Lower leg skin (tissue), 4 donors: ENCODE measurements around the gene NPW. TPM values are rescaled to one million over a fixed set of nuclear protein-coding genes. Genes with fewer than 3 reads are reported as not detected.

Experiments used
- DNase-seq, 2 donors: peaks; one replicate each; pipeline ENCODE4 v3.0.0-alpha.2; 2019; ENCODE audit warnings: low spot score in 2 of 2
- H3K4me3 ChIP-seq: fragments of 200-600 bp; sonication (generic); 2 replicates; pipeline ENCODE4 v1.5.1; 2017; ENCODE audit warnings: mild to moderate bottlenecking, low read depth; ENCODE audit not compliant: poor library complexity, severe bottlenecking
- POLR2A ChIP-seq, 2 donors: fragments of 450-650 bp; IDR thresholded peaks; one replicate each; pipeline ENCODE4 v1.6.1; 2016 to 2017; ENCODE audit warnings: antibody characterized with exemption in 2 of 2, mild to moderate bottlenecking in 1 of 2, moderate library complexity in 1 of 2
- WGBS, 2 donors: methylation state at CpG; one replicate each; pipeline ENCODE4 v1.1.5; 2018; 5-methylcytosine and 5-hydroxymethylcytosine counted together
- intact Hi-C: fragments of 100-400 bp; cut with DNase I; formaldehyde crosslinking; loops from one replicate; pipeline ENCODE4 v1.15.0; 2023; ENCODE audit warnings: low total_unique reads
- total RNA-seq, 4 donors: library from RNA; depleted of rRNA; stranded (reverse); fragments of >200 nt; gene quantifications; one replicate each; pipeline ENCODE4 v1.1.0, GENCODE V29; 2016
- TF ChIP-seq, protein P1 (sequence below), 3 donors: fragments of 450-650 bp; IDR thresholded peaks; one replicate each; pipeline ENCODE4 v1.5.1; 2016; ENCODE audit warnings: antibody characterized with exemption in 3 of 3, mild to moderate bottlenecking in 3 of 3, moderate library complexity in 2 of 3

The NPW gene
- total RNA-seq, 4 donors from 2014 or later, result 0.38 to 3.9 (median 1.6) TPM; not detected in 1

GRCh38 chr16:1991948-1992703 lies 27.5 kb upstream of the NPW start:
- 0 to 21% methylated on average over 18 to 39 of the region's 96 CpGs for WGBS, 2 donors
- DNase-seq, result peak; percentile 92 to 98
- TF ChIP-seq, protein P1, sequence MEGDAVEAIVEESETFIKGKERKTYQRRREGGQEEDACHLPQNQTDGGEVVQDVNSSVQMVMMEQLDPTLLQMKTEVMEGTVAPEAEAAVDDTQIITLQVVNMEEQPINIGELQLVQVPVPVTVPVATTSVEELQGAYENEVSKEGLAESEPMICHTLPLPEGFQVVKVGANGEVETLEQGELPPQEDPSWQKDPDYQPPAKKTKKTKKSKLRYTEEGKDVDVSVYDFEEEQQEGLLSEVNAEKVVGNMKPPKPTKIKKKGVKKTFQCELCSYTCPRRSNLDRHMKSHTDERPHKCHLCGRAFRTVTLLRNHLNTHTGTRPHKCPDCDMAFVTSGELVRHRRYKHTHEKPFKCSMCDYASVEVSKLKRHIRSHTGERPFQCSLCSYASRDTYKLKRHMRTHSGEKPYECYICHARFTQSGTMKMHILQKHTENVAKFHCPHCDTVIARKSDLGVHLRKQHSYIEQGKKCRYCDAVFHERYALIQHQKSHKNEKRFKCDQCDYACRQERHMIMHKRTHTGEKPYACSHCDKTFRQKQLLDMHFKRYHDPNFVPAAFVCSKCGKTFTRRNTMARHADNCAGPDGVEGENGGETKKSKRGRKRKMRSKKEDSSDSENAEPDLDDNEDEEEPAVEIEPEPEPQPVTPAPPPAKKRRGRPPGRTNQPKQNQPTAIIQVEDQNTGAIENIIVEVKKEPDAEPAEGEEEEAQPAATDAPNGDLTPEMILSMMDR (IDR thresholded peaks at IDR 0.05), result no peak
- no peak for TF ChIP-seq POLR2A (IDR thresholded peaks at IDR 0.05)
- intact Hi-C loops, result no loop called here
- no peak overlapping the region for H3K4me3 ChIP-seq

DNA sequence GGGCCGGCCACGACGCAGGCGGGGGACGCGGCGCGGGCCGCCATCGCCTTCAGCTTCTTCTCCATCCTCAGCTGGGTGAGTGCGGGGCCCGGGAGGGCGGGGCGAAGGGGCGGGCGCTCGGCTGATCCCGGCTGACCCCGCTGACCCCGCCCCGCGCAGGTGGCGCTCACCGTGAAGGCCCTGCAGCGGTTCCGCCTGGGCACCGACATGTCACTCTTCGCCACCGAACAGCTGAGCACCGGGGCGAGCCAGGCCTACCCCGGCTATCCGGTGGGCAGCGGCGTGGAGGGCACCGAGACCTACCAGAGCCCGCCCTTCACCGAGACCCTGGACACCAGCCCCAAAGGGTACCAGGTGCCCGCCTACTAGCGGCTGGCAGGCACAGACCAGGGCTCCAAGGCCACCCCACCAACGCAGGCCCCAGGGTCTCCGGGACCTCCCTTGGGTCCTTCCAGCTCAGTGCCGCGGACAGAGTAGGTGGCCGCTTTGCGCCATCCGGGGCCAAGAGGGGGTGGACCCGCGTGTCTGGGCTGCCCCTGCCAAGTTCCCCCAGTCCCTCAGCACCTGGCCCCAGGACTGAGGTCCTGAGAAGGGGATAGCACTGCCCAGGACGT lies 26.8 kb upstream of the NPW start:
- intact Hi-C loops, result no loop called here
- DNase-seq, result no peak
- no peak overlapping the region for H3K4me3 ChIP-seq
- TF ChIP-seq, protein P1 (IDR thresholded peaks at IDR 0.05), result no peak
- no peak for TF ChIP-seq POLR2A (IDR thresholded peaks at IDR 0.05)
- 50 to 81% methylated on average over 18 to 42 of the region's 50 CpGs for WGBS, 2 donors

GRCh38 chr16:1993731-1994131 lies 25.9 kb upstream of the NPW start:
- WGBS, 2 donors, result 59 to 64% methylated on average over 2 of the region's 2 CpGs
- intact Hi-C loops, result no loop called here
- no peak overlapping the region for H3K4me3 ChIP-seq
- no peak for DNase-seq
- TF ChIP-seq POLR2A (IDR thresholded peaks at IDR 0.05), result no peak
- TF ChIP-seq, protein P1 (IDR thresholded peaks at IDR 0.05), result no peak

DNA sequence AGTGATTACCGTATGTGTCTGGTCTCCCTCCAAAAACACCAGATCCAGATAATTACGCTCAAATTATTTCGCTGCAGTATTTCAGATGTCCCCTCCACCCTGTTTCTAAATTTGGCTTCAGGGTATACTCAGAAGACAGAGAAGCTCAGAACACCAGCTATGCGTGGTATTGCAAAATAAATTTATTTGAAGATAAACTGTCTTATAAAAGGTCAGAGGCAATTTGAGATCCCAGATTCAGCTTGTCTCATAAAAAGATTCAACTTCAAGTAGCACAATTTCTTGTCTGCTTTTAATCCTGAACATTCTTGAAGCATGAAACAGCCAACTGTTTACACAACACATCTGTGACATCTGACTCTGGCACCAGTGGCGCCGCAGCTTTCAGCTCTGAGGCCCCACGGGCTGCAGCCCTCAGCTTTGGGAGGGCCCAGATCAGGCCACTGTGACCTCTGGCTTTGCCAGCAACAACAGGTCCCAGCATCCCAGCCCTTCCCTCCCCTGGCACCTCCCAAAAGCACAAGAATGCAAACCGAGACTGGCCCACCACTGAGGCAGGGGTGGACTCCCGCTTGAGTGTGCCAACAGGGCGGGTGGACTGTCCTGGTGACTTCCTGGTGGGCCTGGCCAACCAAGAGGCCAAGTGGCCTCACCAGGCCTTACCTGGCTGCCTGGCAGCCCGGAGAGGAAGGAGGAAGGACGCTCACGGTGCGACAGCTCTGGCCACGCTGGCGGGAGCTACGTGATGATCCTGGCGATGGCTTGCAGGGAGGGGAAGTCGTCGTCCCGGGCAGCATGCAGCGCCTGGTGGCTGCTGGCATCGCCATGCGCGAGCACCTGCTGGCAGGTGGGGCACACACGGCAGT lies 21.9 kb upstream of the NPW start:
- no peak overlapping the region for H3K4me3 ChIP-seq
- no peak for DNase-seq
- intact Hi-C loops, result no loop called here
- no peak for TF ChIP-seq POLR2A (IDR thresholded peaks at IDR 0.05)
- TF ChIP-seq, protein P1 (IDR thresholded peaks at IDR 0.05), result no peak
- WGBS, 2 donors, result 78% methylated on average over 26 of the region's 26 CpGs

DNA sequence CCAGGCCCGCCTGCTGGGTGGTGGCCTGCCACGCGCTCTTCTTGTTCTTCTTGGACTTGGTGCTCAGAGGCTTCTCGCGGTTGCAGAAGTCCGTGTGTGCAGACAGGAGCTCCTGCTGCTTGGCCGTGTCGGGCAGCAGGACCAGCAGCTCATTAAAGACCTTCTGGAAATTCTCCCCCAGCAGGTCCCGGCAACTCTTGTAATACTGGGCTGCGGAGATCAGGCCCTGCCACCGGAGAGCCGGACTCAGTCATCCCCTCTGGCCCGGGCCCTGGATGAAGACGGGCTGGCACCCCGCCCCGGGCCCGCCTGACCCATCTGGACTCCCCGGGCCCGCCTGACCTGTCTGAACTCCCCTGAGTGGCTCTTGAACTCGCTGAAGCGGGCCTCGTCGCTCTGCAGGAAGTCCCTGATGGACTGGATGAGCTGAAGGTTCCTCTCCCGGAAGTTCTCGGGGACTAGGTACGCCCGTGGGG lies 21.2 kb upstream of the NPW start:
- H3K4me3 ChIP-seq, result no peak overlapping the region
- intact Hi-C loops, result no loop called here
- WGBS, 2 donors, result 86 to 93% methylated on average over 19 to 25 of the region's 27 CpGs
- no peak for TF ChIP-seq POLR2A (IDR thresholded peaks at IDR 0.05)
- TF ChIP-seq, protein P1 (IDR thresholded peaks at IDR 0.05), result no peak
- no peak for DNase-seq
